ENCODE data around the gene CTNNBL1.
"Not testable (repeated sequence)": the region's sequence is repeated elsewhere in the genome, so short reads cannot be mapped to it uniquely, and the experiment has no call there.

CTNNBL1 gene

DNA sequence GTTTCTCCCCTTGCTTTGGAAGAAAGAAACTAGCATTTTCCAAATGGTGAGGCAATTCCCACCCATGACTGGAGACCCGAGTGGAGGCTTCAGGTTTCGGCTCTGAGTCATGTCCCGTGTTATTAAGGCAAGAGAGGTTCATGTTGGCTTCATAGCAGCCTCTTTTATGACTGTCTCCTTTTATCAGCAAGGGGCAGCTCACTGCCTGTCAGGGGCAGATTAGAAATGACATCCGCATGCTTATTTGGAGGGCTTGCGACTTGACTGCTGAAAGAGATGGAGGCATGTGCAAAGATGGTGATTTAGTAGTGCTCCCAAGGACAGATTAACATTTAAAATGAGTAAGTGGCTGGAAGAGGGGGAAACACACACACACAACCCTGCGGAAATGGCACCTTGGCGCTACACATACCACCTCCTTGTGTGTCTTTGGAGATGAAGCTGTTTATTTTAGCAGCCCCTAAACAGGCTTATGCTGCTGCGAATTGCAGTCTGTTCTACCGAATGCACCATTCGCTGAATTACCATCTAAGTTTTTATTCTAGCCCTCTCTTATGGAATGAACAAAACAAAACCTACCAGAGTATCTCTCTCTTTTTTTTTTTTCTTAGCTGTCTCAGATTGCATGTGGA, 157.0 kb downstream of the CTNNBL1 start:
- no peak for DNase-seq (ENCODE audit: low read depth in 2 of 2)

DNA sequence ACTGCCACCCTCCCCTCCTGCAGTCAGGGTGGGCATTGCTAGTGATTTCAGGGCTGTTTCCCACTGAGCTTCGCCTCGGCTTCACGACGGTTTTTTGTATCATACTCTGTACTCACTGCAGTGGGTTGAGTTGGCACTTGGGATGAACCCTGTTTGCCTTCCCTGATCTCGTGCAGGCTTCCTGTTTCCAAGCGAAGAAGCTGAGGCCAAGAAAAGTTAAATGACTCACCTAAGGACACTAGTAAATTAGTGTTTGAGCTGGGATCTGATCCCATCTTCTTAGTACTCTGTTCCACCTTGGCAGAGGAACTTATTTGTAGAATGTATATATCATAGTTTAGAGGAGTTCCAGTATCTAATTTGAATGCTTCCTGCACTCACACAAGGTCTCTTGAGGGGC, 158.8 kb downstream of the CTNNBL1 start:
- DNase-seq (ENCODE audit: low read depth in 2 of 2), result no peak

DNA sequence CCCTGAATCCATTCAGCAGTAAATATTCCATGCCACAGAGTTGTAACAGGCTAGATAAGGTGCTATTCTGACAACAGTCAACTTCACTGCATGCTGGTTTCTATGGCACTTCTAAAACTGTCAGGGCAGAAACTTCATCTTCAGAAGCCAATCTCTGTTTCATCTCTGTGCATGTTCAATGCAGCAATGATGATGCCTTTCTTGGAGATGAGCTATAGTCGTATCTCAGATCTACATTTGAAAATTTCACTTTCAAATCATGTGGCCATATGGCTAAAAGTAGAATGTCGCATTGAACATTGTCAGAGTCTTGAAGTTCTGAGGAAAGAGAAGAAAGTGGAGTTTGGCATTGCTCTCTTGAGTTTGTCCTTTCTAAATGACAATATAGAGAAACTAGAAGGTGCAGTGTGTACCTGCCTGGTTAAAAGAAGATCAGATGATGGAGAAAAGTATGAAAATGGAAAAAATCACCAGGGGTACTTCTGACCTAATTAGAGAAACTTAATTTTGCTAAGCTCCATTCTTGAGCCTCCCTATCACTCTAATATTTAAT, 160.1 kb downstream of the CTNNBL1 start:
- DNase-seq (ENCODE audit: low read depth in 2 of 2), result no peak

DNA sequence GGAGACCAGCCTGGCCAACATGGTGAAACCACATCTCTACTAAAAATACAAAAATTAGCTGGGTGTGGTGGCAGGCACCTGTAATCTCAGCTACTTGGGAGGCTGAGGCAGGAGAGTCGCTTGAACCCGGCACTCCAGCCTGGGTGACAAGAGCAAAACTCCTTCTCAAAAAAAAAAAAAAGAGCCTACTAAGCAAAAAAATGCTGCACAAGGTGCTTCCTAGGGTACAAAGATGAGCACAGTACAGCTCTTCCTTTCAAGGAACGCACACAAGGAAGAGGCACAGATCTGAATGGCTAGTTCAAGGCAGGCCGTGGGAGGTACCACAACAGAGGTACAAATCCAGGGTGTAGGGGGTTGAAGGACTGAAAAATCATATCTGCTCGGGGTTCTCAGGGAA, 162.2 kb downstream of the CTNNBL1 start:
- not testable (repeated sequence) for DNase-seq (ENCODE audit: low read depth in 2 of 2)

DNA sequence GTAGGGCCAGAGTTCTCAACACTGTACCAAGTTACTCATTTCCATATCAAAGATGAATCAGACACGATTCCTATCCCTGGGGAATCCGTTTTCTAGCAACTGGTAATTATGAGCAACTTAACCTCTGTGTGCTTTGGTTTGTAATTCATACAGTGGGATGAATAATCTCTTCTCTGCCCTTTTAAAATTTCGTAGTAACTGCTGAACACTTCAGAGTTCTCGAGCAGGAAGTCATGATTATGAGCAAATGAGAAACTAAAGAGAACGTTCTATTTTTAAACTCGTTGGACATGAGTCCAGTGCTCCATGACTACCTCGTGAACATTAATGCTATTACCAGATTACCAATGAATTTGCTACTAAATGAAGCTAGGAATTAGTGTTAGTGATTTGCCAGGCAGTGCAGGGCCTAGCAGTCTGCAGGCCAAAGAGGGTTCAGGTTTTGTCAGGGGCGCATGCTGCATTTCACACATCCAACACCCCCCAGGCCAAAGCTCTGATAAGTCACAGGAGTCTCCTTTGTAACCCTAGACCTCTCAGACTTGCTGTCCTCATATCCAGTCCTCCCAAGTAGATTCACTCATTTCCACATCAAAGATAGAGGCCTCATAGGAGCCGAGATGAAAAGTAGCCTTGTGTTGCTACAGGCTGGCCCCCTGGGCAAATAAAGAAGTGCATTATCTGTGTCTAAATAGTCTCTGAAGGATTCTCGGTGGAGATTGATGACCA, 163.3 kb downstream of the CTNNBL1 start:
- DNase-seq (ENCODE audit: low read depth in 2 of 2), result no peak

DNA sequence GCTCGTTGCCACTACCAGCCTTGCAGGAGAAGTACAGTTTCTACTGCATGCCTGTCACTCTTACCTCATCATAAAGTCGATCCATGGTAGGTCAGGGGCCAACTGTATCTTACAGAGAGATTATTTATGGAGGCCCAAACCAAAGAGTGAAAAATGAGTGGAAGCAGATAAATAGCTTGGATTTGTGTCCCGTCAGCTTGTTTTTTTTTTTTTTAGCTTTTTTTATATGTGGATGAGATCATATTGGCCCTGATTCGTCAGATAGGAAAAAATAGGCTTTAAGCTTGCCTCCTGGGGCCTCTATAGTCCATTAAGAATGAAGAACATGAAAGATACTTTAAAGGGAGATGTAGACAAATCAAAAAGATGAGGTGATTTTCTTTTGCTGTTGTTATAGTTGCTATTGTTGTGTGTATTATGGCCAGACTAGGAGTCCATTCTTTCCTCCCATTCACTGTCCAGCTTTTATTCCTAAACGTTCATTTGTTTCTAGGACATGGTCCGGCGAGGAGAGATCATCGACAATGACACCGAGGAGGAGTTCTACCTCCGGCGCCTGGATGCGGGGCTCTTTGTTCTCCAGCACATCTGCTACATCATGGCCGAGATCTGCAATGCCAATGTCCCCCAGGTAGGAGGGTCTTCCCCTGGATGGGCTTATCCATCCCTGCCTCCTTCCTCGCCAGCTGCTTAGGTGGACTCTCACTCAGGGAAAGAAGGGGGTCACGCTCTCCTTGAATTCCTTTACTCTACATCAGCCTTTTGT, 165.8 kb downstream of the CTNNBL1 start:
- DNase-seq (ENCODE audit: low read depth in 2 of 2), result no peak

DNA sequence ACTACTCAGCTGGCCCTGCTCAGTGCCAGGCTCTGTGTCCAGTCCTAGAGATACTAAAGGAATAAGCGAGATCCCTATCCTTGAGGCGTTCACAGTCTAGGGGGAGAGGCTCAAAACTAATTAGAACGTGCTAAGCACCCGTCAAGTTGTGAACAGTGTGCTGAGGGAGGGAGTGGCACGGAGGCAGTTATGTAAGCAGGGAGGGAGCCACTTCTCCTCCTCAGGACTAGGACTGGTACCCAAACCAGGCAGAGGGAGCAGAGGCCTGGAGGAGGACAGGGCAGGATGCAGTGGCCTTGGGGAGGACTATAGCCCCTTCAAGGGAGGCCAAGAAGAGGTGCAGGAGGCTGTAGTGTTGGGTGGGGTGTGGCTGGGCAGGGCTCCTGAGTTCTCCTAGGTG, 169.5 kb downstream of the CTNNBL1 start:
- DNase-seq (ENCODE audit: low read depth in 2 of 2), result no peak

DNA sequence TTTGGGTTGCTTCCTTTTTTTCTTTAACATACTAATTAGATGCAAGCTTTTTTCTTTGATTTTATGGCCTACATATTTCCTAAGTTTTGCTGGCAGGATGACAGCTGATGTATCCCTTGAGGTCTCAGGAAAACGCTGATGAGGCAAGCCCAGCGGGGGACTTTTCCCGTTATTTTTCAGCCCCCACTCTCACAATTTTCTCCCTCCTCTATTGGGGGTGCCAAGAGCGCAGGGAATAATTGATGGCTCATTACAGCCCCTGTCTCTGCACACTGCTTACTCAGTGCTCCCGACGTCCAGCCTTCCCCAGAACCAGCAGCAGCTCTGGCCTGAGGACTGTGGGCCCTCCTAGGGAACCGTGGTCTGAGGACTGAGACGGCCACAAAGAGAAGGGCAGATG, 170.5 kb downstream of the CTNNBL1 start:
- DNase-seq (ENCODE audit: low read depth in 2 of 2), result no peak

DNA sequence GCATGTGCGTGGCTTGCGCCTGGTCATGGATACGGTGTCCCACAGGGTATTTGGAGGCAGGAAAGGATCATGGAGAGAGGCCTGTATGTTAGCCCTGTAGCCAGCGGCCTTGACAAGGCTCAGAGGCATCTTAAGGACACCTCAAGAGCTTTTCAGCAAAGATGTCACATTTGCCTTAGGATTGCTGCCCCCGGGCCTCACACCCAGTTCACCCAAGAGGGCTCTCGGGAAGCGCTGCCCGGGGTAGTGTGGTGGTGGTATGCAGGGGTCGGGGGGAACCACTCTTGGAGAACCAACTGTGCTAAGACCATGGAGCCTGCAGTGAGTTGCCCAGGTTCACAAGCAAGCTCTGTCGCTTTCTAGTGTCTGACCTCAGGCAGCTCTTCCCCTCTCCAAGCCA, 172.2 kb downstream of the CTNNBL1 start:
- DNase-seq (ENCODE audit: low read depth in 2 of 2), result no peak

DNA sequence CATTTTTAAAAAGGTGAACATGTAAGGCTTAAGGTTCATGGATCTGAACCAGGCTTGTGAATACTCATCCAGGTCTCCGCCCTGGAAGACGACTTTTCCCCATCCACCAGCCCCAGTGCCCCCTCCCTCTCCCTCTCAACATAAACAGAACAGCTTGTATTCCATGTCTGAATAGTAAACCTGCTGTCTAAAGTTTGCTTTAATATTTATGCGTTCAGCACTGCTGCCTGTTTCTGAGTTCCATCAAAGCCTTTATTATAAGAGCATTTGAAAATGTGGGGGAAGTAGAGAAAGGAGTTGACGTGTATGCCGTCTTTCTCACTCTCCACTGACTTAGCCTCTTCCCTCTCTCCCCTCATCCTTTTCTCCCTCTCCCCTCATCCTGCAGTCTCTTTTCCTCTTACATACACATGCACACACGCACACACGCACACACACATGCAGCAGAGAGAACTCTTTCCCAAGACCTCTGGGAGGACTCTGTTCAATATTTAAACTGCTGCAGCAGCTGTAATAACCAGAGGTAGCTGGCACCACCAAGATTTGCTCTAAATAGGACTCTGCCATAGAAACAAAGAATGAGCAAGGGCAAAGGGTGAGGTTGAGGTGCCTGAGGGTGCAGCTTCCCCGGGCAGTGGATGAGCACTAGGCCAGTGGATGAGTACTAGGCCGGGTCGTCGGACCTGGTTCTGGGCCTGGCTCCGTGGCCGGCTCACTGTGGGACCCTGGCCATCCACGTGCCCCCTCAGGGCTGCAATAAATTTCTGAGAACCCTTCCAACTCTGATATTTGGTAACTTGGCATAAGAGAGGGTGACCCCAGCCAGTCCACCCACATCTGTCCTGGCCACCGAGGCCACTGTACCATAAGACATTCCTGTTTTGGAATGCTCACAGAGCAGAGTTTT, 173.7 kb downstream of the CTNNBL1 start:
- no peak for DNase-seq (ENCODE audit: low read depth in 2 of 2)

DNA sequence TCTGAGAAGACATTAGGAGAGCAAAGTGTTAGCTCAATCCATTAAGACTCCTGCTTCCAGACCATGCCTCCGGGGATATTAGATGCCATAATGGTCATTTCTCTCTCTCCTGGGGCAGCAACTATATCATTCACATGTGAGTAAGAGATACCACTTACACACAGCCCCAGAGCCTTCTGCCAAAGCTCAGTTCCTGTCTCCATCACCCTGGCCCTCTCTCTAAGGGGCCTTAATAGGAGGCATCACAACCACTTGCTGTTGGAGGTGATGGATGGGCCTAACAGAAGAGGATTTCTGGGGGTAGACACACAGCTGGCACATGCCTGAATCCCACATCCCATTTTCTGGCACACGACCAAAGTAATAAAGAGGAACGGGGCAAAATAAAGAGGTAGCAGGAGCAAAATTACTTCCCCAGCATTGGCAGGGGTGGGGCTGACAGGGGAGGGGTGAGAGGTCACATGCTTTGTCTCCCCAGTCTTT, 175.1 kb downstream of the CTNNBL1 start:
- no peak for DNase-seq (ENCODE audit: low read depth in 2 of 2)

DNA sequence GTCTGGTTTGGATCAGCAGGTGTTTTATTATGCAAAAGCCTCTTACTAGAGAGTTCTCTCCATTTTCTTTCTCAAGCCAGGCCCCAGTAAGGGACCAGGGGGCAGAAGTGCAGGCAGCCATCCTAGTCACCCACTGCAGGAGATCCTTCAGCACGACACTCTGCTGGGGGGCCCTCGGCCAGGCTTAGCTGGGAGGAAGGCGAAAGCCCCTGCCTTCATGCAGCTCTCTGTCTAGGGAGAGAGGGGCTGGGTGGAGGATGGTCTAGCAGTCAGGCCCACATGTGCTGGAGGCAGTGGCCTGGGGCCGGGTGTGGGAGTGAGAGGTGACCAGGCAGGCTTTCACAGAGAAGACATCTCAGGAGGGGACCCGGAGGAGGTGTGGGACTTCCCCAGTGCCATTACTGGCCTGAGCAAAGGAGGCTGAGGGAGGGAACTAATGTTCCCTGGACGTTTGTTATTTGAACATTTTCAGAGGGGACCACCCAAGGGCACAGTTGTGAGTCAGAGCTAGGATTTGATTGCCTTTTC, 175.6 kb downstream of the CTNNBL1 start:
- no peak for DNase-seq (ENCODE audit: low read depth in 2 of 2)

DNA sequence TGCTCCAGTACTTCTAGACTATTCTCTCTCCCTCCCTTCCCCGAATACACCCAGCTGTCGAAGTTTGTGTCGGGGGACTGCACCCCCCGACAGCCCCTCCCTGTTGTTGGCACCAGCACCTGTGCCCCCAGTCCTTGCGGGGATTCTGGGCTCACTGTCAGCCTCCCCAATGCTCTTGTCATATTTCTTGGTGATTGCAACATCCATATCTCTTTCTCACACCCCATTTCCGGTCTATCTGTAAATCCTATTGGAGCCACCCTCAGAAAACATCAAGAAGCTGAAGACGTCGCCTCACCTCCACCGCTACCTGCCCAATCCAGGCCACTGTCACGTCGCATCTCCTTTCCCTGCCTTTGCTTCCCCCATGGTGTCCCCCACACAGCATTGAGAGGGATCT, 176.5 kb downstream of the CTNNBL1 start:
- no peak for DNase-seq (ENCODE audit: low read depth in 2 of 2)

DNA sequence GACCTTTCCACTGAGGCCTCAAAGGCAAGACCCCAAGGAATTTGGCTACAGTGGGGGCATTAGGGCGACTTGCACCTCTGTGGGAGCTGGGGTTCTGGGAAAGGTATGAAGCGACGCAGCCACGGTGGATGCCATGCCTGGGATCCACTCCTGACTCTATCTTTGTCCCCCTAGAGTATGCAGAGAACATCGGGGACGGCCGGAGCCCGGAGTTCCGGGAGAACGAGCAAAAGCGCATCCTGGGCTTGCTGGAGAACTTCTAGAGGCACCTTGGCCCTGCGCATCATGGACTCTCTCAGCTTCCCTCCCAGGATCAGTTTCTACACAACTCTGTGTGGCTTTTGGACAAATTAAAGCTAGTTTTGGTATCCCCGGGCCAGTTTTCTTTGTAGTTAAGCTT, 177.9 kb downstream of the CTNNBL1 start:
- DNase-seq (ENCODE audit: low read depth in 2 of 2), result no peak

DNA sequence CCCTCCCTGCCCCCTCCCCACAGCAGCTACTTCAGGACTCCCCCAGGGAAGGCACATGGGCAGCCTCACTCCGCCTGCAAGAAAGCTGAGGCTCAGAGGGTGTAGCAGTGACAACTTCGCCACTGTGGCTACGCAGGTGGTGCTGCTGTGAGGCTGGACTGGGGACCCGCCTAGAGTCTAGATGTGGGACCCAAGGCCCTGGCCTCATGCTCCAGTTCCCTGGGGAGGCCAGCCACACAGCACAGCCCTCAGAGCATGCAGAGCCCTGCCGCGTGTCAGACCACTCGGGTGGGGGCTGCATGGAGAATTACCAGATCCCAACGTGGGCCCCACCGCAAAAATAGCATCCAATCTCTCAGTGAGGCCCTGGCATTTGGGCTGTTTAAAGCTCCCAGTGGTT, 178.3 kb downstream of the CTNNBL1 start:
- DNase-seq (ENCODE audit: low read depth in 2 of 2), result no peak

DNA sequence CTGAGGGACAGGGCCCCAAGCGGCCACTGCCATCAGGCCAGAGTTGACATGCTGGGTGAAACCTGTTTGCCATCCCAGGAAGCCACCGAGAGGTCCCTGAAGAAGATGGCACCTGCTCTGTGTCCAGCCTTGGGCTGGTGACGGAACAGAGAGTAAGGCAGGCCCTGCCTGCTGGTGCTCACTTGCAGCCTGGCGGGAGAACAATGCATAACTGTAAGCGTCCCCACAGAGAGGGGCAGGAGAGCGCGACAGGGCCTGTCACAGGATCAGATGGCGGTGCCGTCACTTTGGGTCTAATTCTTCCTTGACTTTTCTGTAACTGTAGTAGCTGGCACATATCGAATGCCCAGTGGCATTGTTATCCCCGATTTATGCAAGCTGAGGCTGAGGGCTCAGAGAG, 180.1 kb downstream of the CTNNBL1 start:
- no peak for DNase-seq (ENCODE audit: low read depth in 2 of 2)

DNA sequence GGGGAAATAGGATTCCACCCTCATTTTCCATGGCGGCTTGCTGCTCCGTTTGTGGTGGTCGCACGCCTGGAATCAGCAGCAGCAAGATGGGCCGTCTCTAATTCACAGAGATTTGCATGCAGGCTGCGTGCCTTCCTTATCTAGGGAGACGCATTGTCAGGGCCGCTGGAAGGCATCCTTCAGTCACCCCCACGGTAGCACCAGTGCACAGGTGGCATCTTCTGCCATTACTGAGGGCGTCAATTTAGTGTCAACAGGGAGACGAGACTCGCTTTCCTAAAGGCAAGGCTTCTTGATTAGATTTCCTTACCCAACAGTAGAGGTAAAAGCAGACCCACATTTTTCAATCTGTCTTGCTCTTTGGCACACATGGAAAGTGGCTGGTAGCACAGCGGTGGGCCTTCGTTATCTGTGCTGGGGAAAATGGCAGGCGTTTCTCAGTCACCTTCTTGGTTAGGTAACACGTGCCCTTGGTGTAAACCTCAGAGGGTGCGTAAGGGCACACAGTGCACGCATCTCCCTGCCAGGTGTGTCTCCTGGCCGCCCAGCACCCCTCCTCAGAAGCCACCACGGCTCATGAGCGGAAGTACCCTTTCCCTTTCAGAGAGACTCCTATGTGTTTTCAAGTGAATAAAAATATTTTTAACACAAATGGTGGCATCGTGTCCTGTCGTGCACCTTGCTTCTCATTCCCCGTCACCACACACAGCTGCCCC, 181.8 kb downstream of the CTNNBL1 start:
- no peak for DNase-seq (ENCODE audit: low read depth in 2 of 2)

DNA sequence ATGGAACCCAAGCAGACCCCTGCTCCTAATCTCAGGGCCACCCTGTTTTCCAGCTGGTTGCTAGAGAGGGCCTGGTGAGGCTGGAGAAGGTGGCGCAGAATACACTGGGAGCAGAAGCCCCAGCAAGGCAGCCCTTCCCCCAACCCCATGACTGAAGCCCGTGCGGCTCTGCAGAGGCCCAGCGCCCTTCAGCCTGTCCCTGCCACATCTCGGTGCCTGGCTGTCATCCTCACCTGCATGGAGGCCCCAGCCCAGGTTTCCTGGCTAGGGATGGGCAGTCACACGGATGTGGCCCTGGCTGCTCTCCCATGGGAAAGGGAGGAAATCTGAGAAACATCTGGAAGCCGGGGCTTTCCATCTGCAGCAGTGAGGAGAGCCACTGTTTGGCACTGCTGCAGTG, 183.0 kb downstream of the CTNNBL1 start:
- no peak for DNase-seq (ENCODE audit: low read depth in 2 of 2)

DNA sequence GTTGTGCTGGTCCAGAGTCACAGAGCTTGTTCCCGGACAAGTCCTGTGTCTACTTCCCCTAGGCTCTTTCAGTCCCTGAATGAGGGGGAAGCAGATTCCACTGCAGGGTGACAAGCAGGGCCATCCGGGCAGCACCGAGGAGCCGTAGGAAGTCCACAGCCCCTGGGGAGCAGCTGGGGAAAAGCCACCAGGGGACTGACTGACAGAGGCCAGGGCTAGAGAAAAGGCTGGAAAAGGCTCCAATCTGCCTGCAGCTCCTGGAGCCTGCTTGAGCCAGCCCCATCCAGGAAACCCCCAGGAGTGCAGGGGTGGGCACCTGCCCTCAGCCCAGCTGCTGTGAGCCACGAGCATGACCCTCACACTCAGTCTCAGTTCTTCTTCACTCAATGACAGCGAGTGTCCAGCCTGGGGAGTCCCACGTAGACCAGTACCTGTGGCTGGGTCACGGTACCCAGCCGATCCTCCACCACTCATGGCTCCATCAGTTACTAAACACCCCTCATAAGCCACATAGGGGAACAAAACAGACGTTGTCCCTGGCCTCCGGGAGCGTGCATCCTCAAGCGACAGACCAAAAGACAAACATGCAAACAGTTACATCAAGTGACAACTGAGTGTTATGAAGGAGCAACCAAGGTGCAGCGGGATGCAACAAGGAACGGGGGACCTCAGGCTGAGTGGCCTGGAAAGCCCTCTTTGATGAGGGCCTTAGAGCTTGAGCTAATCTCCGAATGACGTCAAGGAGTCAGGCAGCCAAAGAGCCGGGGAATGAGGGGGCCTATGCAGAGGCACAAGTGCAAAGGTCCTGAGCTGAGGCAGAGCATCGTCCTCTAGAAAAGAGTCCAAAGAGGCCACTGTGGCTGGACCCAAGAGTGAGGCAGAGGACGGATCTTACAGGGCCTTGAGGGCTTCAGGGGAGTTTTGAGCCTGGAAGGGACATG, 184.3 kb downstream of the CTNNBL1 start:
- DNase-seq (ENCODE audit: low read depth in 2 of 2), result no peak
